CD14-positive monocyte (primary cell): Measurements from ENCODE around the gene RAB11FIP5. TPM values are rescaled to one million over a fixed set of nuclear protein-coding genes. Genes with fewer than 3 reads are reported as not detected.

Experiments used
- DNase-seq, 3 donors: peaks; one replicate each; pipeline ENCODE4 v3.0.0-alpha.2; 2011 to 2022
- H2AFZ ChIP-seq: 2 replicates; pipeline ENCODE4 v1.6.0; 2012; ENCODE audit warnings: mild to moderate bottlenecking, low read depth, low read length, inconsistent platforms; ENCODE audit not compliant: insufficient read depth, poor library complexity, severe bottlenecking
- H3K27ac ChIP-seq, 2 donors: 1 replicate in 1 of 2; 2 replicates in 1 of 2; pipeline ENCODE4 v1.5.1; 2012 to 2013; ENCODE audit warnings: low read length in 2 of 2, control low read depth in 1 of 2, inconsistent platforms in 1 of 2, low read depth in 1 of 2, mild to moderate bottlenecking in 1 of 2
- H3K27me3 ChIP-seq, 2 donors: one replicate each; pipeline versions ENCODE4 v1.6.0 to v1.6.1; 2011 to 2013; ENCODE audit warnings: low read length in 2 of 2; ENCODE audit not compliant: control insufficient read depth in 2 of 2, insufficient read depth in 2 of 2
- H3K36me3 ChIP-seq, 2 donors: replicated peaks in 1 of 2; 1 replicate in 1 of 2; 2 replicates in 1 of 2; pipeline versions ENCODE4 v1.5.1 to v1.6.1; 2012 to 2013; ENCODE audit warnings: low read length in 2 of 2, control low read depth in 1 of 2, inconsistent platforms in 1 of 2, mild to moderate bottlenecking in 1 of 2; ENCODE audit not compliant: insufficient read depth in 2 of 2, control insufficient read depth in 1 of 2
- H3K4me1 ChIP-seq, 2 donors: 1 replicate in 1 of 2; 2 replicates in 1 of 2; pipeline versions ENCODE4 v1.5.1 to v1.6.1; 2012 to 2013; ENCODE audit warnings: low read length in 2 of 2, control low read depth in 1 of 2, inconsistent platforms in 1 of 2, mild to moderate bottlenecking in 1 of 2, moderate library complexity in 1 of 2; ENCODE audit not compliant: insufficient read depth in 2 of 2, control insufficient read depth in 1 of 2
- H3K4me2 ChIP-seq: replicated peaks from 2 replicates; pipeline ENCODE3; 2012; ENCODE audit warnings: low read length, moderate library complexity, mild to moderate bottlenecking; ENCODE audit not compliant: poor library complexity, severe bottlenecking; ENCODE audit errors: extremely low read depth
- H3K4me3 ChIP-seq, 3 experiments: fragments of 200-600 bp in 1 of 3; sonication (generic) in 1 of 3; replicated peaks in 1 of 3; 1 replicate in 2 of 3; 2 replicates in 1 of 3; pipeline ENCODE4 v1.5.1; 2011 to 2013; ENCODE audit warnings: low read length in 3 of 3, mild to moderate bottlenecking in 3 of 3, control low read depth in 2 of 3, low read depth in 2 of 3, inconsistent platforms in 1 of 3, moderate library complexity in 1 of 3
- H3K79me2 ChIP-seq: 2 replicates; pipeline ENCODE4 v1.6.0; 2012; ENCODE audit warnings: mild to moderate bottlenecking, control low read depth, inconsistent platforms, low read length, moderate library complexity; ENCODE audit not compliant: insufficient read depth
- H3K9ac ChIP-seq: 2 replicates; pipeline ENCODE4 v1.6.0; 2017; ENCODE audit warnings: low read length, mild to moderate bottlenecking; ENCODE audit not compliant: insufficient read depth, poor library complexity, severe bottlenecking
- H3K9me3 ChIP-seq, 2 donors: replicated peaks in 1 of 2; 1 replicate in 1 of 2; 2 replicates in 1 of 2; pipeline versions ENCODE4 v1.5.1 to v1.6.1; 2012 to 2013; ENCODE audit warnings: low read length in 2 of 2, control low read depth in 1 of 2; ENCODE audit not compliant: control insufficient read depth in 1 of 2, insufficient read depth in 1 of 2
- H4K20me1 ChIP-seq: 2 replicates; pipeline ENCODE4 v1.6.0; 2012; ENCODE audit warnings: mild to moderate bottlenecking, low read length, control low read depth, moderate library complexity; ENCODE audit not compliant: insufficient read depth
- H3K27ac Mint-ChIP-seq, 7 donors: one replicate each; pipeline ENCODE4 v1.8.0; 2020; ENCODE audit warnings: mild to moderate bottlenecking in 7 of 7, mixed read lengths in 7 of 7, moderate library complexity in 6 of 7, inconsistent platforms in 2 of 7
- H3K27me3 Mint-ChIP-seq, 3 donors: one replicate each; pipeline ENCODE4 v1.8.0; 2021 to 2022; ENCODE audit warnings: low read depth in 3 of 3, mild to moderate bottlenecking in 3 of 3, mixed read lengths in 3 of 3, moderate library complexity in 3 of 3, inconsistent platforms in 1 of 3
- H3K36me3 Mint-ChIP-seq, 2 donors: one replicate each; pipeline ENCODE4 v1.8.0; 2020; ENCODE audit warnings: mixed read lengths in 2 of 2, inconsistent platforms in 1 of 2, mild to moderate bottlenecking in 1 of 2
- H3K4me1 Mint-ChIP-seq: one replicate; pipeline ENCODE4 v1.8.0; 2020; ENCODE audit warnings: mild to moderate bottlenecking, mixed read lengths
- H3K4me3 Mint-ChIP-seq, 2 donors: one replicate each; pipeline ENCODE4 v1.8.0; 2020; ENCODE audit warnings: mild to moderate bottlenecking in 2 of 2, mixed read lengths in 2 of 2, moderate library complexity in 1 of 2
- H3K9me3 Mint-ChIP-seq, 7 donors: one replicate each; pipeline ENCODE4 v1.8.0; 2020 to 2022; ENCODE audit warnings: mixed read lengths in 7 of 7, mild to moderate bottlenecking in 6 of 7, moderate library complexity in 6 of 7, inconsistent platforms in 2 of 7
- WGBS: methylation state at CpG from one replicate; pipeline ENCODE4 v1.1.5; 2013; ENCODE audit warnings: missing lambda C conversion rate; ENCODE audit not compliant: insufficient coverage; 5-methylcytosine and 5-hydroxymethylcytosine counted together
- intact Hi-C, 2 donors: fragments of 100-400 bp; cut with micrococcal nuclease; formaldehyde crosslinking; loops; one replicate each; pipeline versions ENCODE4 v1.15.0 to v1.15.1; 2023
- polyA plus RNA-seq, 3 donors: library from polyadenylated mRNA; depleted of rRNA in 1 of 3; unstranded in 2 of 3; stranded (reverse) in 1 of 3; fragments of 300-500 nt in 2 of 3; fragments of >200 nt in 1 of 3; fragmentation: Illumina TruSeq in 2 of 3; gene quantifications; 1 replicate in 2 of 3; 2 replicates in 1 of 3; pipeline ENCODE4 v1.2.3, GENCODE V29; 2012 to 2021
- TF ChIP-seq, protein P1 (sequence below): fragments of 200-600 bp; IDR thresholded peaks from one replicate; pipeline ENCODE4 v1.8.0; 2022; ENCODE audit warnings: antibody characterized with exemption, mild to moderate bottlenecking

RAB11FIP5 gene
- polyA plus RNA-seq, 3 donors, result 0.57 to 0.93 (median 0.61) TPM

DNA sequence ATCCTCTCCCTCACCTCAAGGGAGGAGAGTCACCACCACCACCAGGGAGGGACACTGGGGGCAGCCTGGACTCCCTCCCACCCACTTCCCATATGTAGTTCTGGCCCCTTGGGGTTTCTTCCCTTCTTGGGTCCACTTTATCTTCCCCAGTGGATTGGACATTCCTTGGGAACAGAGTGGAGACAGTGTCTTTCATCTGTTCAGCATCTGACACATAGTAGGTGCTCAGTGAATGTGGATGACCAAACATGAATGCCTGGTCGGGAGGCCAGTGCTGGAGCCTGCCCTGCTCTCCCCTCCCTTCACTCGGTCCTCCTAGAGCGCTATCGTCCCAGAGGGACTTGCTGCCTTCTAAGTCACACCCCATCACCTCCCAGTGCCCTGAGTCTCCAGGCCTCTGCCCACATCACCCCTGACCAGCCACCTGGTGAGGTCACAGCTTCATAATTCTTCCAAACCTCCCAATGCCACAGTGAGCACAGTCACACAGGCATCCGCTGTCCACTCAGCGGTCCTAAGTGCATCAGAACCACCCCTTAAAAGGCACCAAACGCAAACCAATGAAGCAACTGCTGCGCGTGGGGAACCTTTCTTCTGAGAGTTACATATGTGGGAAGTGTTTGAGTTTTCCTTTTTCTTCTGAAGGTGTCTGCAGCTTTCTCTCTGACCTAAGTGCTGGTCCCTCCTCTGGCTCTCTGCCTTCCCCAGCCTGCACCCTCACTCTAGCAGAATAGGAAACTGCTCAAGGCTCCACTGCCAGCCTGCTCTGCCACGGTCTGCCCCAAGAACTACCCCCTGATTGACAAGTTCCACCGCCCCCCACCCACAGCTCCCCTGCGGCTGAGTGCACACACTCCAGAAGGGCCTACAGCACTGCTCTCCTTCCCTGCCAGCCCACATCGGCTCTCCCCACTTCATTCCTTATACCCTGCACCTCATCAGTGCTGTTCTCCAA, 34.0 kb downstream of the RAB11FIP5 start:
- no peak overlapping the region for H3K4me2 ChIP-seq
- no peaks in the 10 kb centered on the region for H3K36me3 ChIP-seq
- no peak overlapping the region for H3K27ac ChIP-seq
- TF ChIP-seq, protein P1, sequence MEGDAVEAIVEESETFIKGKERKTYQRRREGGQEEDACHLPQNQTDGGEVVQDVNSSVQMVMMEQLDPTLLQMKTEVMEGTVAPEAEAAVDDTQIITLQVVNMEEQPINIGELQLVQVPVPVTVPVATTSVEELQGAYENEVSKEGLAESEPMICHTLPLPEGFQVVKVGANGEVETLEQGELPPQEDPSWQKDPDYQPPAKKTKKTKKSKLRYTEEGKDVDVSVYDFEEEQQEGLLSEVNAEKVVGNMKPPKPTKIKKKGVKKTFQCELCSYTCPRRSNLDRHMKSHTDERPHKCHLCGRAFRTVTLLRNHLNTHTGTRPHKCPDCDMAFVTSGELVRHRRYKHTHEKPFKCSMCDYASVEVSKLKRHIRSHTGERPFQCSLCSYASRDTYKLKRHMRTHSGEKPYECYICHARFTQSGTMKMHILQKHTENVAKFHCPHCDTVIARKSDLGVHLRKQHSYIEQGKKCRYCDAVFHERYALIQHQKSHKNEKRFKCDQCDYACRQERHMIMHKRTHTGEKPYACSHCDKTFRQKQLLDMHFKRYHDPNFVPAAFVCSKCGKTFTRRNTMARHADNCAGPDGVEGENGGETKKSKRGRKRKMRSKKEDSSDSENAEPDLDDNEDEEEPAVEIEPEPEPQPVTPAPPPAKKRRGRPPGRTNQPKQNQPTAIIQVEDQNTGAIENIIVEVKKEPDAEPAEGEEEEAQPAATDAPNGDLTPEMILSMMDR, result no peak
- intact Hi-C loops, result no loop called here
- no peaks in the 10 kb centered on the region for H4K20me1 ChIP-seq
- peaks cover 6 to 20% (median 18%) of the 10 kb centered on the region in 3 donors for H3K27me3 Mint-ChIP-seq
- peaks cover 0 to 1% (median 0%) of the 10 kb centered on the region in 7 donors for H3K9me3 Mint-ChIP-seq
- H3K27me3 ChIP-seq, result no peaks in the 10 kb centered on the region
- H3K4me1 Mint-ChIP-seq, result no peaks in the 10 kb centered on the region
- WGBS, result 91% methylated on average over 8 of the region's 13 CpGs
- H3K9me3 ChIP-seq, result no peaks in the 10 kb centered on the region
- H3K4me1 ChIP-seq, result no peaks in the 10 kb centered on the region
- DNase-seq, result no peak
- no peak overlapping the region for H3K9ac ChIP-seq
- no peak overlapping the region for H3K4me3 Mint-ChIP-seq
- H3K36me3 Mint-ChIP-seq, result no peaks in the 10 kb centered on the region
- H2AFZ ChIP-seq, result no peak overlapping the region
- H3K79me2 ChIP-seq, result no peaks in the 10 kb centered on the region
- no peak overlapping the region for H3K4me3 ChIP-seq
- no peak overlapping the region for H3K27ac Mint-ChIP-seq

DNA sequence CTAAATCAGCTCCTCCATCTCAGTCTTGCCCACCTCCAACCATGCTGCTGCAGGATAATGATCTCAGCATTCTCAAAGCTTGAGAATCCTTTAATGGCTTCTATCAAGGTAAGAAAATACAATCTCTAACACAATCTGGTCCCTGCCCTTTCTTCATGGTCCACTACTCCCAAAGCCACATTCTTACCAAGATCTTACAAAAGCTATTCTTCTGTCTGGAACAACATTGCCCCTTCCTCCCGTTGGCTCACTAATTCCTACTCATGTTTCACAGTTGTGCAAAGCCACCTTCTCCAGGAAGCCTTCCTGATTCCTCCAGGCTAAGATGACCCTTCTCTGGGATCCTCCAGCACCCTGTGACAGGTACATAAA, 35.3 kb downstream of the RAB11FIP5 start:
- Histone ChIP-seq H3K27ac (no peak overlapping the region), H3K4me1 (peaks cover under 1% of the 10 kb centered on the region in 2 donors), H2AFZ (no peak overlapping the region), H3K36me3 (no peaks in the 10 kb centered on the region), H3K4me3 (no peak overlapping the region), H4K20me1 (no peaks in the 10 kb centered on the region), H3K27me3 (no peaks in the 10 kb centered on the region), H3K79me2 (no peaks in the 10 kb centered on the region), H3K4me2 (no peak overlapping the region), H3K9ac (no peak overlapping the region), H3K9me3 (no peaks in the 10 kb centered on the region)
- H3K27me3 Mint-ChIP-seq, result peaks cover 6 to 20% (median 16%) of the 10 kb centered on the region in 3 donors
- no peaks in the 10 kb centered on the region for H3K36me3 Mint-ChIP-seq
- no peaks in the 10 kb centered on the region for H3K4me1 Mint-ChIP-seq
- WGBS, result 92% methylated on average over 1 of the region's 1 CpG
- H3K4me3 Mint-ChIP-seq, result no peak overlapping the region
- H3K9me3 Mint-ChIP-seq, result peaks cover 0 to 1% (median 0%) of the 10 kb centered on the region in 7 donors
- H3K27ac Mint-ChIP-seq, result no peak overlapping the region
- TF ChIP-seq, protein P1, result no peak
- intact Hi-C loops, result no loop called here
- DNase-seq, result no peak
